ENCODE results near the gene STPG4. TPM values are rescaled to one million over a fixed set of nuclear protein-coding genes. Genes with fewer than 3 reads are reported as not detected.

The STPG4 gene
- total RNA-seq, 1 experiment from 2014 or later = 0.13 TPM

- no peak overlapping the region for H3K23ac ChIP-seq (ENCODE audit: insufficient read length, low read depth, low read length)
- H4K8ac ChIP-seq (replicated peaks; ENCODE audit: insufficient read length, low read depth, low read length) = no peak overlapping the region
- H4K20me1 ChIP-seq (ENCODE audit: control insufficient read depth, insufficient read depth, insufficient read length) = no peaks in the 10 kb centered on the region
- Mint-ChIP-seq H3K36me3 (ENCODE audit: insufficient read depth in 1 of 3, low read depth in 3 of 3) (peaks cover 31 to 67% (median 55%) of the 10 kb centered on the region in 3 experiments), H3K9me3 (no peaks in the 10 kb centered on the region), H3K4me1 (0 out of 4 replicates have a peak, but pooled peaks cover 2 to 3% of the 10 kb centered on the region in 2 experiments), H3K27me3 (ENCODE audit: low read depth) (no peaks in the 10 kb centered on the region), H3K4me3 (no peak overlapping the region), H3K27ac (no peak overlapping the region)
- H2AK5ac ChIP-seq (ENCODE audit: insufficient read length, low read length) = no peak overlapping the region
- H3K27me3 ChIP-seq (ENCODE audit: insufficient read depth, low read length) = no peaks in the 10 kb centered on the region
- peaks cover 9% of the 10 kb centered on the region; the same call in 1 of the 2 replicates for H3K79me2 ChIP-seq (ENCODE audit: insufficient read depth, low read length)
- TF ChIP-seq CTCF (conservative IDR thresholded peaks at IDR 0.05) = no peak
- no peak overlapping the region for H2BK5ac ChIP-seq (ENCODE audit: insufficient read length, low read length)
- H3K18ac ChIP-seq (ENCODE audit: insufficient read length, low read depth, low read length) = no peak overlapping the region
- no peak overlapping the region for H3K27ac ChIP-seq (ENCODE audit: insufficient read length, low read depth, low read length)
- no peak overlapping the region for H3K56ac ChIP-seq (ENCODE audit: insufficient read length, low read depth, low read length)
- no peak overlapping the region for H2BK12ac ChIP-seq (ENCODE audit: insufficient read length, low read depth, low read length)
- H3K79me1 ChIP-seq (ENCODE audit: insufficient read depth, low read depth, low read length, poor library complexity, severe bottlenecking) = no peaks in the 10 kb centered on the region
- H3K4ac ChIP-seq (ENCODE audit: low read depth, low read length) = no peak overlapping the region
- no peak for DNase-seq
- H4K5ac ChIP-seq (ENCODE audit: insufficient read length, low read depth, low read length) = no peak overlapping the region
- no peak overlapping the region for H2BK20ac ChIP-seq (ENCODE audit: low read depth, low read length, poor library complexity, severe bottlenecking)
- no peak overlapping the region for H3K9ac ChIP-seq (ENCODE audit: extremely low read depth, insufficient read length, low read length)
- no peaks in the 10 kb centered on the region for H3K23me2 ChIP-seq (ENCODE audit: insufficient read length, low read depth, low read length, poor library complexity, severe bottlenecking)
- H3K4me1 ChIP-seq (ENCODE audit: insufficient read depth, low read length) = no peaks in the 10 kb centered on the region
- no peaks in the 10 kb centered on the region for H3K9me3 ChIP-seq (ENCODE audit: control insufficient read depth, low read depth, low read length)
- no peak overlapping the region for H2BK120ac ChIP-seq (ENCODE audit: low read depth, low read length, poor library complexity, severe bottlenecking)
- H3T11ph ChIP-seq (ENCODE audit: low read length) = no peak overlapping the region
- H2AFZ ChIP-seq (ENCODE audit: low read length) = no peak overlapping the region
- no peak overlapping the region for H4K91ac ChIP-seq (ENCODE audit: insufficient read length, low read depth, low read length)
- H3K14ac ChIP-seq (ENCODE audit: insufficient read depth, low read length) = no peak overlapping the region
- WGBS (ENCODE audit: extremely low coverage, insufficient read length, low lambda C conversion rate) = no CpG with 5 or more reads among the region's 1 CpG
- H3K4me2 ChIP-seq (ENCODE audit: insufficient read depth, insufficient read length, low read length) = no peak overlapping the region
- H2BK15ac ChIP-seq (ENCODE audit: low read depth, low read length) = no peak overlapping the region
Observed at GRCh38 chr2:47160660-47161059, 5.6 kb upstream of the STPG4 start.
